ENCODE results near the gene MS4A3. TPM values are rescaled to one million over a fixed set of nuclear protein-coding genes. Genes with fewer than 3 reads are reported as not detected.
"Not testable (repeated sequence)": the region's sequence is repeated elsewhere in the genome, so short reads cannot be mapped to it uniquely, and the experiment has no call there.

The MS4A3 gene
- total RNA-seq, result not detected

- Histone ChIP-seq H3K4me3 (no peak within 1 kb of the TSS), H3K27me3 (no peaks in the 10 kb centered on the region), H3K27ac (replicated peaks in 1 of 4) (no peak within 1 kb of the TSS), H3K9me3 (no peaks in the 10 kb centered on the region), H3K36me3 (no peaks in the 10 kb centered on the region), H3K4me1 (no peaks in the 10 kb centered on the region)
- intact Hi-C loops (cut with DNase I), result no loop called here
- TF ChIP-seq CTCF (IDR thresholded peaks at IDR 0.05) (no peak), POLR2A (IDR thresholded peaks at IDR 0.05; ENCODE audit: low read depth) (no peak), EP300 (IDR thresholded peaks at IDR 0.05) (no peak), POLR2AphosphoS5 (IDR thresholded peaks at IDR 0.05) (no peak)
- DNase-seq (ENCODE audit: extremely low spot score), result no peak
- WGBS, result 68% methylated on average over 8 of the region's 8 CpGs
Observed at GRCh38 chr11:60056349-60056969, at the start of gene MS4A3. Gene MS4A3, plus strand, starts transcription at chr11:60056665. Its CDS starts 4,496 bp downstream, at chr11:60061161.

GRCh38 chr11:60016881-60017280 is 39.6 kb upstream of the MS4A3 start, which contains the start of gene OOSP4B:
Gene OOSP4B, plus strand, starts transcription at chr11:60017181.
- no peaks in the 10 kb centered on the region for H3K9me3 ChIP-seq
- TF ChIP-seq POLR2AphosphoS5 (IDR thresholded peaks at IDR 0.05) (no peak), EP300 (IDR thresholded peaks at IDR 0.05) (no peak), POLR2A (IDR thresholded peaks at IDR 0.05; ENCODE audit: low read depth) (no peak), CTCF (IDR thresholded peaks at IDR 0.05) (no peak)
- H3K4me3 ChIP-seq, result no peak within 1 kb of the TSS
- H3K4me1 ChIP-seq, result no peaks in the 10 kb centered on the region
- DNase-seq (ENCODE audit: extremely low spot score), result no peak
- H3K27ac ChIP-seq (replicated peaks in 1 of 4), result no peak within 1 kb of the TSS
- H3K36me3 ChIP-seq, result no peaks in the 10 kb centered on the region
- H3K27me3 ChIP-seq, result no peaks in the 10 kb centered on the region
- whole genome bisulfite sequencing, result 86% methylated on average over 1 of the region's 1 CpG
- intact Hi-C loops (cut with DNase I), result no loop called here

GRCh38 chr11:60018058-60018457 is 38.4 kb upstream of the MS4A3 start:
- no peak overlapping the region for H3K27ac ChIP-seq (replicated peaks in 1 of 4)
- H3K9me3 ChIP-seq, result no peaks in the 10 kb centered on the region
- 30% methylated on average over 8 of the region's 8 CpGs for WGBS
- intact Hi-C loops (cut with DNase I), result no loop called here
- H3K4me1 ChIP-seq, result no peaks in the 10 kb centered on the region
- no peak overlapping the region for H3K4me3 ChIP-seq
- H3K27me3 ChIP-seq, result no peaks in the 10 kb centered on the region
- H3K36me3 ChIP-seq, result no peaks in the 10 kb centered on the region
- no peak for DNase-seq (ENCODE audit: extremely low spot score)
- no peak for TF ChIP-seq POLR2AphosphoS5 (IDR thresholded peaks at IDR 0.05)
- no peak for TF ChIP-seq CTCF (IDR thresholded peaks at IDR 0.05)
- no peak for TF ChIP-seq EP300 (IDR thresholded peaks at IDR 0.05)
- TF ChIP-seq POLR2A (IDR thresholded peaks at IDR 0.05; ENCODE audit: low read depth), result no peak

GRCh38 chr11:60020376-60020775 is 36.1 kb upstream of the MS4A3 start:
- H3K4me1 ChIP-seq; H3K27me3 ChIP-seq; H3K9me3 ChIP-seq; DNase-seq (ENCODE audit: extremely low spot score); intact Hi-C loops (cut with DNase I); H3K4me3 ChIP-seq; H3K27ac ChIP-seq (replicated peaks in 1 of 4); H3K36me3 ChIP-seq: not testable (repeated sequence)
- WGBS, result 96% methylated on average over 10 of the region's 27 CpGs

- no peaks in the 10 kb centered on the region for H3K27me3 ChIP-seq
- DNase-seq (ENCODE audit: extremely low spot score), result no peak
- 72% methylated on average over 3 of the region's 3 CpGs for WGBS
- no peaks in the 10 kb centered on the region for H3K36me3 ChIP-seq
- TF ChIP-seq POLR2A (IDR thresholded peaks at IDR 0.05; ENCODE audit: low read depth) (no peak), EP300 (IDR thresholded peaks at IDR 0.05) (no peak), POLR2AphosphoS5 (IDR thresholded peaks at IDR 0.05) (no peak), CTCF (IDR thresholded peaks at IDR 0.05) (no peak)
- no peaks in the 10 kb centered on the region for H3K4me1 ChIP-seq
- no peak overlapping the region for H3K27ac ChIP-seq (replicated peaks in 1 of 4)
- H3K9me3 ChIP-seq, result no peaks in the 10 kb centered on the region
- no peak overlapping the region for H3K4me3 ChIP-seq
- intact Hi-C loops (cut with DNase I), result no loop called here
Observed at GRCh38 chr11:60029015-60029632, 27.3 kb upstream of the MS4A3 start.
